ENCODE data around the gene THRB. TPM values are rescaled to one million over a fixed set of nuclear protein-coding genes. Genes with fewer than 3 reads are reported as not detected.

Gene THRB
- total and polyA plus RNA-seq, 9 of the 15 experiments (the other 6 are each of a cell fraction or from before 2014, with no cell fraction given), result 1.7 to 14.9 (median 6.9) TPM

DNA sequence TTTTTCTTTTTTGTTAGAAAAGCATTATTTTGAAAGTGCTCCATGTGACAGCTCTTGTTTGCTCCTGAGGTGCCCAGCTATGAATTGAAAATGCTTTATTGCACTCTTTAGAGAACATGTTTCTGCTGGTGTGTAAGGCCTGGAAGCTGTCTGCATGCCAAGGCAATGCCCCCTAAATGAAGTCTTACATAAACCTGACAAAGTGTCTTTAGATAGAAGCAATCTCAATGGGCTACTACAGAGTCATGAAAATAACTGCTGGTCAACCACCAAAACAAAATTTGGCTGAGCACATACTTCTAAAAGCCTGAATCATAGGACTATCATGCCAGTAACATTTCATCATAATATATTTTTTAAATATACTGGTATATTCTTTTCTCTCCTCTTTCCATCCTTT lies 178.7 kb downstream of the THRB start (continued):
- TF ChIP-seq, protein P1, sequence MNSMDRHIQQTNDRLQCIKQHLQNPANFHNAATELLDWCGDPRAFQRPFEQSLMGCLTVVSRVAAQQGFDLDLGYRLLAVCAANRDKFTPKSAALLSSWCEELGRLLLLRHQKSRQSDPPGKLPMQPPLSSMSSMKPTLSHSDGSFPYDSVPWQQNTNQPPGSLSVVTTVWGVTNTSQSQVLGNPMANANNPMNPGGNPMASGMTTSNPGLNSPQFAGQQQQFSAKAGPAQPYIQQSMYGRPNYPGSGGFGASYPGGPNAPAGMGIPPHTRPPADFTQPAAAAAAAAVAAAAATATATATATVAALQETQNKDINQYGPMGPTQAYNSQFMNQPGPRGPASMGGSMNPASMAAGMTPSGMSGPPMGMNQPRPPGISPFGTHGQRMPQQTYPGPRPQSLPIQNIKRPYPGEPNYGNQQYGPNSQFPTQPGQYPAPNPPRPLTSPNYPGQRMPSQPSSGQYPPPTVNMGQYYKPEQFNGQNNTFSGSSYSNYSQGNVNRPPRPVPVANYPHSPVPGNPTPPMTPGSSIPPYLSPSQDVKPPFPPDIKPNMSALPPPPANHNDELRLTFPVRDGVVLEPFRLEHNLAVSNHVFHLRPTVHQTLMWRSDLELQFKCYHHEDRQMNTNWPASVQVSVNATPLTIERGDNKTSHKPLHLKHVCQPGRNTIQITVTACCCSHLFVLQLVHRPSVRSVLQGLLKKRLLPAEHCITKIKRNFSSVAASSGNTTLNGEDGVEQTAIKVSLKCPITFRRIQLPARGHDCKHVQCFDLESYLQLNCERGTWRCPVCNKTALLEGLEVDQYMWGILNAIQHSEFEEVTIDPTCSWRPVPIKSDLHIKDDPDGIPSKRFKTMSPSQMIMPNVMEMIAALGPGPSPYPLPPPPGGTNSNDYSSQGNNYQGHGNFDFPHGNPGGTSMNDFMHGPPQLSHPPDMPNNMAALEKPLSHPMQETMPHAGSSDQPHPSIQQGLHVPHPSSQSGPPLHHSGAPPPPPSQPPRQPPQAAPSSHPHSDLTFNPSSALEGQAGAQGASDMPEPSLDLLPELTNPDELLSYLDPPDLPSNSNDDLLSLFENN (IDR thresholded peaks at IDR 0.05; ENCODE audit: low read depth in 2 of 2, low read length in 2 of 2), result no peak
- TF ChIP-seq, protein P2, sequence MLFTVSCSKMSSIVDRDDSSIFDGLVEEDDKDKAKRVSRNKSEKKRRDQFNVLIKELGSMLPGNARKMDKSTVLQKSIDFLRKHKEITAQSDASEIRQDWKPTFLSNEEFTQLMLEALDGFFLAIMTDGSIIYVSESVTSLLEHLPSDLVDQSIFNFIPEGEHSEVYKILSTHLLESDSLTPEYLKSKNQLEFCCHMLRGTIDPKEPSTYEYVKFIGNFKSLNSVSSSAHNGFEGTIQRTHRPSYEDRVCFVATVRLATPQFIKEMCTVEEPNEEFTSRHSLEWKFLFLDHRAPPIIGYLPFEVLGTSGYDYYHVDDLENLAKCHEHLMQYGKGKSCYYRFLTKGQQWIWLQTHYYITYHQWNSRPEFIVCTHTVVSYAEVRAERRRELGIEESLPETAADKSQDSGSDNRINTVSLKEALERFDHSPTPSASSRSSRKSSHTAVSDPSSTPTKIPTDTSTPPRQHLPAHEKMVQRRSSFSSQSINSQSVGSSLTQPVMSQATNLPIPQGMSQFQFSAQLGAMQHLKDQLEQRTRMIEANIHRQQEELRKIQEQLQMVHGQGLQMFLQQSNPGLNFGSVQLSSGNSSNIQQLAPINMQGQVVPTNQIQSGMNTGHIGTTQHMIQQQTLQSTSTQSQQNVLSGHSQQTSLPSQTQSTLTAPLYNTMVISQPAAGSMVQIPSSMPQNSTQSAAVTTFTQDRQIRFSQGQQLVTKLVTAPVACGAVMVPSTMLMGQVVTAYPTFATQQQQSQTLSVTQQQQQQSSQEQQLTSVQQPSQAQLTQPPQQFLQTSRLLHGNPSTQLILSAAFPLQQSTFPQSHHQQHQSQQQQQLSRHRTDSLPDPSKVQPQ (CRISPR knock-in tag; IDR thresholded peaks at IDR 0.05; ENCODE audit: borderline replicate concordance), result no peak
- TF ChIP-seq ZNF239 (CRISPR knock-in tag; IDR thresholded peaks at IDR 0.05) (no peak), HDAC8 (tag; IDR thresholded peaks at IDR 0.05) (no peak)
- TF ChIP-seq, protein P3, sequence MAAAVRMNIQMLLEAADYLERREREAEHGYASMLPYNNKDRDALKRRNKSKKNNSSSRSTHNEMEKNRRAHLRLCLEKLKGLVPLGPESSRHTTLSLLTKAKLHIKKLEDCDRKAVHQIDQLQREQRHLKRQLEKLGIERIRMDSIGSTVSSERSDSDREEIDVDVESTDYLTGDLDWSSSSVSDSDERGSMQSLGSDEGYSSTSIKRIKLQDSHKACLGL (CRISPR knock-in tag; IDR thresholded peaks at IDR 0.05; ENCODE audit: borderline replicate concordance, poor library complexity, severe bottlenecking), result no peak
- TF ChIP-seq, protein P4, sequence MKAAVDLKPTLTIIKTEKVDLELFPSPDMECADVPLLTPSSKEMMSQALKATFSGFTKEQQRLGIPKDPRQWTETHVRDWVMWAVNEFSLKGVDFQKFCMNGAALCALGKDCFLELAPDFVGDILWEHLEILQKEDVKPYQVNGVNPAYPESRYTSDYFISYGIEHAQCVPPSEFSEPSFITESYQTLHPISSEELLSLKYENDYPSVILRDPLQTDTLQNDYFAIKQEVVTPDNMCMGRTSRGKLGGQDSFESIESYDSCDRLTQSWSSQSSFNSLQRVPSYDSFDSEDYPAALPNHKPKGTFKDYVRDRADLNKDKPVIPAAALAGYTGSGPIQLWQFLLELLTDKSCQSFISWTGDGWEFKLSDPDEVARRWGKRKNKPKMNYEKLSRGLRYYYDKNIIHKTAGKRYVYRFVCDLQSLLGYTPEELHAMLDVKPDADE (conservative IDR thresholded peaks at IDR 0.05; ENCODE audit: control insufficient read depth, low read depth, low read length), result no peak

All from K562 (cell line).